ENCODE measurements around the gene SH3PXD2A. TPM values are rescaled to one million over a fixed set of nuclear protein-coding genes. Genes with fewer than 3 reads are reported as not detected.

Gene SH3PXD2A
- total and polyA plus RNA-seq, 7 donors: 3.0 to 57.7 (median 10.6) TPM

GRCh38 chr10:103711351-103711994 lies 143.9 kb downstream of the SH3PXD2A start:
- H3K27ac ChIP-seq: no peak overlapping the region
- H3K27me3 ChIP-seq (ENCODE audit: insufficient read depth in 3 of 3, low read length in 2 of 3): no peaks in the 10 kb centered on the region
- H3K9me3 ChIP-seq: no peaks in the 10 kb centered on the region
- no peak for ATAC-seq
- intact Hi-C loops (cut with DNase I): no loop called here
- TF ChIP-seq CTCF (IDR thresholded peaks at IDR 0.05): no peak
- WGBS, 3 donors: 85 to 87% (median 85%) methylated on average over 15 of the region's 15 CpGs
- no peak overlapping the region for H3K4me3 ChIP-seq
- no peaks in the 10 kb centered on the region for H3K36me3 ChIP-seq (ENCODE audit: insufficient read depth in 1 of 2, low read depth in 1 of 2)
- H3K4me1 ChIP-seq: peaks cover 4% of the 10 kb centered on the region
- peak in 1 of 2 donors; percentile 26 for DNase-seq

- H3K36me3 ChIP-seq (ENCODE audit: insufficient read depth in 1 of 2, low read depth in 1 of 2): no peaks in the 10 kb centered on the region
- intact Hi-C loops (cut with DNase I): no loop called here
- no peak overlapping the region for H3K27ac ChIP-seq
- H3K4me1 ChIP-seq: peaks cover 4% of the 10 kb centered on the region
- no peaks in the 10 kb centered on the region for H3K27me3 ChIP-seq (ENCODE audit: insufficient read depth in 3 of 3, low read length in 2 of 3)
- H3K4me3 ChIP-seq: no peak overlapping the region
- DNase-seq: no peak
- ATAC-seq: no peak
- TF ChIP-seq CTCF (IDR thresholded peaks at IDR 0.05): no peak
- H3K9me3 ChIP-seq: no peaks in the 10 kb centered on the region
- 82 to 86% (median 84%) methylated on average over 4 of the region's 4 CpGs for WGBS, 3 donors
These were observed 144.9 kb downstream of the SH3PXD2A start for GRCh38 chr10:103710490-103710889.

DNA sequence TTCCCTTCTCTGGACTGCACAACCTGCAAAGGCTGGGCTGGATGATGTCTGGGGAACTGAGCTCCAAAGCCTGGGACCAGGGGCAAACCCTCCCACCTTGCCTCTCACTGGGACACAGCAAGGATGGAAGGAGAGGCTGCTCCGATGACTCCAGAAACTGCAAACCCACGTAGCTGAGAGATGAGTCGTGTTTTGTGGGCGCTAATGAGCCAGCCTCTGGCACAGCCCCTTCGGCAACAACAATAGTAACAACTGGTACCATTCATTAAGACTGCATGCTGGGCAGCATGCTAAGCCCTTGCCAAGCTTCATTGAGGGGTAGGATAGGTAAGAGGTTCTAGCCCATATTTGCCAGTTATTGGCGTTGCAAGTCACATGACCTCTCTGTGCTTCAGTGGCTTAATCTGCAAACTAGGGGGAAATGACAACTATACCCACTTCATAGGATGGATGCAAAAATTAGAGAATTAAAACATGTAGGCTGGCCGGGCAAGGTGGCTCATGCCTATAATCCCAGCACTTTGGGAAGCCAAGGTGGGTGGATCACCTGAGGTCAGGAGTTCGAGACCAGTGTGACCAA lies 145.9 kb downstream of the SH3PXD2A start:
- no peak for TF ChIP-seq CTCF (IDR thresholded peaks at IDR 0.05)
- Histone ChIP-seq H3K9me3 (no peaks in the 10 kb centered on the region), H3K27me3 (ENCODE audit: insufficient read depth in 3 of 3, low read length in 2 of 3) (no peaks in the 10 kb centered on the region), H3K4me1 (peaks cover 4% of the 10 kb centered on the region), H3K36me3 (ENCODE audit: insufficient read depth in 1 of 2, low read depth in 1 of 2) (no peaks in the 10 kb centered on the region), H3K4me3 (no peak overlapping the region), H3K27ac (no peak overlapping the region)
- intact Hi-C loops (cut with DNase I): no loop called here
- no peak for ATAC-seq
- no peak for DNase-seq
- 77 to 86% (median 81%) methylated on average over 8 of the region's 8 CpGs for WGBS, 3 donors

DNA sequence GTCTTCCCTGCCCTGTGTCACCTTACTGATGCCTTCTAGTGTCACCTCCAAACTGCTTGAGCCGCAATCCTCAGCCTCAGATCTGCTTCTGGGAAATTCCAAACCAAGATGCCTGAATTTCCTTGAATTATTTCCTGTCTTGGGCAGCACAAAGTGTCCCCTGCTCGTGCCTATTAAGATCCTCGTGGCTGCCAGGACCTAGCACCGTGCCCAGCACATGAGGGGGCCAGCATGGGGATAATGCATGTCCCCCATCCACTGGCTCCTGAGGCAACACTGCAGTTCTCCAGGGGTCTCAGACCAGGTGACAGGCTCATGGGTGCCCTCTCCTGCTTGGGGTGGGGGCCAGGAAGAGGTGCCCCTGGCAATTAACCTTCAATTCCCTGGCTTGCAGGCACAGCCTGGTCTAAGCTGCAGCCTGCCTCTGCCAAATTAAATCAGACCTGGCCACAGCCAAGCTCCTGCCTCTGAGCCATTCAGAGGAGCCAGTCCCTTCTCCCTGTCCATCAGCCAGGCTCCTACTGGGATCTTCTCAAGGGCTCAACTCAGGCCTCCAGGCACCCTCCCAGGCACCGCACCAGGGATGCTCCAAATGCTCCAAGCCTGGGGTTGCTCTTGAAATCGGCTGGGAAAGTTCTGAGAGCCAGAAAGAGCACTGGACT lies 146.6 kb downstream of the SH3PXD2A start:
- Histone ChIP-seq H3K4me1 (peaks cover 4% of the 10 kb centered on the region), H3K27me3 (ENCODE audit: insufficient read depth in 3 of 3, low read length in 2 of 3) (no peaks in the 10 kb centered on the region), H3K27ac (no peak overlapping the region), H3K36me3 (ENCODE audit: insufficient read depth in 1 of 2, low read depth in 1 of 2) (no peaks in the 10 kb centered on the region), H3K4me3 (no peak overlapping the region), H3K9me3 (no peaks in the 10 kb centered on the region)
- no peak for TF ChIP-seq CTCF (IDR thresholded peaks at IDR 0.05)
- WGBS, 3 donors: 52 to 64% (median 56%) methylated on average over 6 of the region's 6 CpGs
- ATAC-seq (no peak), DNase-seq (no peak)
- intact Hi-C loops (cut with DNase I): no loop called here
